Activated T-helper 17 cell treated with anti-CD3 and anti-CD28 coated beads, Interleukin-2, amount 50 U/mL, for 72 hours (primary cell): ENCODE results near the gene FIBIN. TPM values are rescaled to one million over a fixed set of nuclear protein-coding genes. Genes with fewer than 3 reads are reported as not detected.

Experiments
- ATAC-seq: fragments of 150-1000 bp; cut with Tn5 transposase; replicated peaks from 2 replicates; pipeline ENCODE4 v1.10.0; 2021; ENCODE audit warnings: mild to moderate bottlenecking, moderate library complexity
- H3K27ac Mint-ChIP-seq: one replicate; pipeline ENCODE4 v1.8.0; 2022; ENCODE audit warnings: mixed read lengths
- H3K27me3 Mint-ChIP-seq: one replicate; pipeline ENCODE4 v1.8.0; 2022; ENCODE audit warnings: mixed read lengths
- H3K36me3 Mint-ChIP-seq: one replicate; pipeline ENCODE4 v1.8.0; 2022; ENCODE audit warnings: low read depth, mild to moderate bottlenecking, mixed read lengths
- H3K4me1 Mint-ChIP-seq: one replicate; pipeline ENCODE4 v1.8.0; 2022; ENCODE audit warnings: mixed read lengths
- H3K4me3 Mint-ChIP-seq: one replicate; pipeline ENCODE4 v1.8.0; 2022; ENCODE audit warnings: mild to moderate bottlenecking, mixed read lengths
- H3K9me3 Mint-ChIP-seq: one replicate; pipeline ENCODE4 v1.8.0; 2022; ENCODE audit warnings: mixed read lengths
- total RNA-seq, 2 donors: library from RNA; stranded (reverse); gene quantifications; one replicate each; pipeline ENCODE4 v1.2.3, GENCODE V29; 2022

FIBIN gene
- total RNA-seq, 2 donors from 2014 or later, result not detected

GRCh38 chr11:27025312-27025955 is 31.5 kb downstream of the FIBIN start:
- ATAC-seq, result no peak
- Mint-ChIP-seq H3K36me3 (no peaks in the 10 kb centered on the region), H3K4me3 (no peak overlapping the region), H3K27me3 (no peaks in the 10 kb centered on the region), H3K4me1 (no peaks in the 10 kb centered on the region), H3K27ac (no peak overlapping the region), H3K9me3 (peaks cover 6% of the 10 kb centered on the region)

GRCh38 chr11:27025957-27026733 is 32.2 kb downstream of the FIBIN start:
- Mint-ChIP-seq H3K9me3 (peaks cover 6% of the 10 kb centered on the region), H3K27ac (no peak overlapping the region), H3K36me3 (no peaks in the 10 kb centered on the region), H3K27me3 (no peaks in the 10 kb centered on the region), H3K4me3 (no peak overlapping the region), H3K4me1 (no peaks in the 10 kb centered on the region)
- ATAC-seq, result no peak

DNA sequence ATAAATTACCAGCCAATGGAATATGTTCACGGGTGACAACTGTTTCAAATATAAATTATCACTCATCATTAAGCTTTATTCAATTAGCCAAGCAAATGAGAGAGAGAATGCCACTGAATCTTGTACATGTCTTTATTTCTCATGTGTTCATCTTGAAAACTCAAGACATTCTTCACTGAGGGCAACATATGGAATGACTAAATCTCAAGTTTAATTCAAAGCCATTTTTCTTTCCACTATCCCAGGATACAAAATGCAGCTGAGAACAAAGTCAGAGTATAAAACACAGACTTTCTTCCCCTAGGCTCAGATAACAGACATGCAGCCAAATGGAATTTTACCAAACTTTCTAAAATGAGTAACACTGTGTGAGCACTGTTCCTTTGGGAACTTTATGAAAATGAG is 34.7 kb downstream of the FIBIN start:
- Mint-ChIP-seq H3K27me3 (no peaks in the 10 kb centered on the region), H3K9me3 (peaks cover 12% of the 10 kb centered on the region), H3K4me3 (no peak overlapping the region)

DNA sequence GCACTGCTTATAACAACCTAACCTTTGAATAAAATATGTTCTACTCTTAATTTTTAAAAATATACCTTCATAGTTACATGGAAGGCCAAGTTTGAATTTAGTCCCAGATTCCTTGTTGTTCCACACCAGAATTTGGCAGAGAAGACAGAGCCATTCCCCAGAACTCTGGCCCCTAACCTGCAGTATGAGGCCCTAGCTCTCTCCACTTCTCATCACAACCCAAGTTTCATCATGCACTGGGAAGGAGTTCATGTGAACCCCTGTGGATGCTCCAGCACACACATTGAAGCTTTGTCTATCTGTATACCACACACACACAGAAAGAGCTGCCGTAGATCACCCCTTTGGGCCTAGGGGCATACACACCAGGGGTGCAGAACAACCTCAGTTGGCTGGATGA is 36.1 kb downstream of the FIBIN start:
- ATAC-seq, result no peak
- no peaks in the 10 kb centered on the region for H3K4me1 Mint-ChIP-seq
- no peak overlapping the region for H3K4me3 Mint-ChIP-seq
- H3K27me3 Mint-ChIP-seq, result no peaks in the 10 kb centered on the region
- peaks cover 21% of the 10 kb centered on the region for H3K9me3 Mint-ChIP-seq
- no peaks in the 10 kb centered on the region for H3K36me3 Mint-ChIP-seq
- no peak overlapping the region for H3K27ac Mint-ChIP-seq

More for the DNA sequence above, 34.7 kb downstream of the FIBIN start:
- Mint-ChIP-seq H3K27ac (no peak overlapping the region), H3K4me1 (no peaks in the 10 kb centered on the region), H3K36me3 (no peaks in the 10 kb centered on the region)
- ATAC-seq, result no peak

- Mint-ChIP-seq H3K4me1 (no peaks in the 10 kb centered on the region), H3K27ac (no peak overlapping the region), H3K9me3 (peaks cover 21% of the 10 kb centered on the region), H3K27me3 (no peaks in the 10 kb centered on the region), H3K4me3 (no peak overlapping the region), H3K36me3 (no peaks in the 10 kb centered on the region)
- ATAC-seq, result no peak
These were observed 37.8 kb downstream of the FIBIN start for GRCh38 chr11:27031754-27032153.

- H3K4me3 Mint-ChIP-seq, result no peak overlapping the region
- ATAC-seq, result no peak
- no peaks in the 10 kb centered on the region for H3K27me3 Mint-ChIP-seq
- no peak overlapping the region for H3K27ac Mint-ChIP-seq
- no peaks in the 10 kb centered on the region for H3K4me1 Mint-ChIP-seq
- H3K9me3 Mint-ChIP-seq, result peaks cover 4% of the 10 kb centered on the region
- no peaks in the 10 kb centered on the region for H3K36me3 Mint-ChIP-seq
These were observed 46.0 kb downstream of the FIBIN start for GRCh38 chr11:27039873-27040272.

GRCh38 chr11:27040302-27041115 is 46.6 kb downstream of the FIBIN start, which contains the start of gene BBOX1:
BBOX1 (plus strand) TSS chr11:27040815; CDS start chr11:27055431, 14,616 bp downstream.
- Mint-ChIP-seq H3K4me1 (no peaks in the 10 kb centered on the region), H3K27ac (no peak within 1 kb of the TSS), H3K4me3 (no peak within 1 kb of the TSS), H3K9me3 (peaks cover 4% of the 10 kb centered on the region), H3K27me3 (no peaks in the 10 kb centered on the region), H3K36me3 (no peaks in the 10 kb centered on the region)
- ATAC-seq, result no peak

GRCh38 chr11:27041141-27041899 is 47.4 kb downstream of the FIBIN start:
- Mint-ChIP-seq H3K27me3 (no peaks in the 10 kb centered on the region), H3K36me3 (no peaks in the 10 kb centered on the region), H3K4me1 (no peaks in the 10 kb centered on the region)

More at GRCh38 chr11:27041141-27041899, 47.4 kb downstream of the FIBIN start:
- Mint-ChIP-seq H3K9me3 (peaks cover 4% of the 10 kb centered on the region), H3K4me3 (no peak overlapping the region), H3K27ac (no peak overlapping the region)
- ATAC-seq, result no peak

Other genes with a start within 250 kb of the FIBIN start
- not detected for gene BBOX1, start 46.7 kb downstream of the FIBIN start, total RNA-seq